BJ (cell line): ENCODE data around the gene ZMYND8. TPM values are rescaled to one million over a fixed set of nuclear protein-coding genes. Genes with fewer than 3 reads are reported as not detected.
"Not testable (repeated sequence)": the region's sequence is repeated elsewhere in the genome, so short reads cannot be mapped to it uniquely, and the experiment has no call there.

Experiments
- CTCF ChIA-PET: fragments of 350-600 bp; formaldehyde crosslinking; extraction: SDS; loops from one replicate; lab custom pipeline; 2021; ENCODE audit warnings: antibody characterized with exemption, inconsistent platforms; lab: Yijun Ruan, JAX
- POLR2A ChIA-PET: fragments of 300-600 bp; sonication (Branson Sonifier 250); formaldehyde crosslinking; extraction: SDS; loops from one replicate; lab custom pipeline; 2021; ENCODE audit warnings: antibody characterized with exemption; lab: Charles Lee
- DNase-seq: peaks from one replicate; pipeline ENCODE4 v3.0.0-alpha.2; 2011; ENCODE audit warnings: low read depth
- H3K27me3 ChIP-seq: 2 replicates; pipeline ENCODE4 v1.6.0; 2011; ENCODE audit warnings: low read length; ENCODE audit not compliant: control insufficient read depth, insufficient read depth
- H3K36me3 ChIP-seq: 2 replicates; pipeline ENCODE4 v1.5.1; 2011; ENCODE audit warnings: low read length; ENCODE audit not compliant: control insufficient read depth, insufficient read depth
- H3K4me3 ChIP-seq: 2 replicates; pipeline ENCODE4 v1.5.1; 2011; ENCODE audit warnings: low read depth, mild to moderate bottlenecking, control low read depth, low read length
- CTCF ChIP-seq: IDR thresholded peaks from 2 replicates; pipeline ENCODE4 v1.5.1; 2011; ENCODE audit warnings: low read depth, mild to moderate bottlenecking, control low read depth, inconsistent platforms, low read length, moderate library complexity; ENCODE audit not compliant: insufficient read depth
- polyA plus RNA-seq: library from polyadenylated mRNA; depleted of rRNA; stranded (reverse); fragments of >200 nt; gene quantifications from 2 replicates; pipeline ENCODE4 v1.2.3, GENCODE V29; 2011

The ZMYND8 gene
- polyA plus RNA-seq, 1 experiment = 12.7 TPM

- DNase-seq = peak; percentile 46
- no peak for TF ChIP-seq CTCF
- CTCF ChIA-PET = interaction anchor here (2.0 kb wide), 1 partner anchor 117 kb away, joined by 8 read pairs; no protein-coding TSS in a partner anchor
- Histone ChIP-seq H3K4me3 (no peak overlapping the region), H3K27me3 (no peaks in the 10 kb centered on the region), H3K36me3 (no peaks in the 10 kb centered on the region)
- POLR2A ChIA-PET = interaction anchor here (0.7 kb wide), 1 partner anchor 126 kb away, joined by 7 read pairs; no protein-coding TSS in a partner anchor
Measured at GRCh38 chr20:47389867-47390347, 33.4 kb upstream of the ZMYND8 start.

- CTCF ChIA-PET = interaction anchor here (0.7 to 8.7 kb wide), 2 partner anchors 113 to 277 kb away, joined by 3 to 321 read pairs; no protein-coding TSS in a partner anchor
- POLR2A ChIA-PET, DNase-seq, H3K27me3 ChIP-seq, H3K36me3 ChIP-seq, H3K4me3 ChIP-seq: not testable (repeated sequence)
Measured at GRCh38 chr20:47385968-47386367, 29.5 kb upstream of the ZMYND8 start.

- POLR2A ChIA-PET = interaction anchor here (1.2 kb wide), 1 partner anchor 24 kb away, joined by 12 read pairs; no protein-coding TSS in a partner anchor
- CTCF ChIA-PET = interaction anchor here (0.6 to 8.7 kb wide), 30 partner anchors 10 to 630 kb away, joined by 3 to 321 read pairs (median 9); partner anchors contain the start of gene ZMYND8
- Histone ChIP-seq H3K4me3 (no peak overlapping the region), H3K36me3 (no peaks in the 10 kb centered on the region), H3K27me3 (no peaks in the 10 kb centered on the region)
- no peak for DNase-seq
- TF ChIP-seq CTCF = no peak
Measured at GRCh38 chr20:47382746-47383415, 26.4 kb upstream of the ZMYND8 start.

GRCh38 chr20:47380481-47380880 lies 24.0 kb upstream of the ZMYND8 start:
- H3K4me3 ChIP-seq = no peak overlapping the region
- CTCF ChIA-PET = interaction anchor here (1.1 to 8.7 kb wide), 5 partner anchors 9 to 184 kb away, joined by 4 to 321 read pairs (median 5); no protein-coding TSS in a partner anchor
- no peak for DNase-seq
- POLR2A ChIA-PET = no interaction called here
- H3K36me3 ChIP-seq = no peaks in the 10 kb centered on the region
- TF ChIP-seq CTCF = no peak
- H3K27me3 ChIP-seq = no peaks in the 10 kb centered on the region

- POLR2A ChIA-PET = no interaction called here
- no peak overlapping the region for H3K4me3 ChIP-seq
- no peaks in the 10 kb centered on the region for H3K27me3 ChIP-seq
- no peak for DNase-seq
- CTCF ChIA-PET = interaction anchor here (0.6 to 8.7 kb wide), 7 partner anchors 12 to 183 kb away, joined by 3 to 321 read pairs (median 4); no protein-coding TSS in a partner anchor
- TF ChIP-seq CTCF = no peak
- H3K36me3 ChIP-seq = no peaks in the 10 kb centered on the region
Measured at GRCh38 chr20:47379433-47380150, 23.1 kb upstream of the ZMYND8 start.
